HCT116 (cell line): Measurements from ENCODE around the gene SSU72.
"Not testable (repeated sequence)": the region's sequence is repeated elsewhere in the genome, so short reads cannot be mapped to it uniquely, and the experiment has no call there.

Experiments
- ATF3 ChIP-seq: IDR thresholded peaks from 2 replicates; pipeline ENCODE4 v1.6.1; 2012
- CTCF ChIP-seq, 3 experiments: fragments of 200-600 bp in 1 of 3; sonication (generic) in 1 of 3; IDR thresholded peaks in 2 of 3; conservative IDR thresholded peaks in 1 of 3; 2 replicates each; pipeline ENCODE4 v1.5.1; 2012 to 2017; ENCODE audit warnings: low read depth in 2 of 3, low read length in 2 of 3, antibody characterized with exemption in 1 of 3, borderline replicate concordance in 1 of 3, control low read depth in 1 of 3, mild to moderate bottlenecking in 1 of 3, mixed read lengths in 1 of 3, mixed run types in 1 of 3, moderate library complexity in 1 of 3; ENCODE audit not compliant: insufficient read depth in 1 of 3
- POLR2A ChIP-seq: IDR thresholded peaks from 2 replicates; pipeline ENCODE4 v1.7.0; 2011; ENCODE audit warnings: borderline replicate concordance; ENCODE audit not compliant: insufficient read depth, insufficient read length; ENCODE audit errors: extremely low read depth

GRCh38 chr1:1526476-1526875 is 48.2 kb downstream of the SSU72 start:
- TF ChIP-seq POLR2A; ATF3; CTCF (IDR thresholded peaks at IDR 0.05 in 2 of 3, conservative IDR thresholded peaks at IDR 0.05 in 1 of 3; ENCODE audit: borderline replicate concordance in 1 of 3, insufficient read depth in 1 of 3, low read depth in 2 of 3, low read length in 2 of 3): not testable (repeated sequence)
